DMS79 (cell line): ENCODE results near the gene PCNX4.
"Not testable (repeated sequence)": the region's sequence is repeated elsewhere in the genome, so short reads cannot be mapped to it uniquely, and the experiment has no call there.

Experiments used
- DNase-seq: peaks from one replicate; lab custom pipeline; 2025; lab: John Stamatoyannopoulos, UW

The PCNX4 gene

DNA sequence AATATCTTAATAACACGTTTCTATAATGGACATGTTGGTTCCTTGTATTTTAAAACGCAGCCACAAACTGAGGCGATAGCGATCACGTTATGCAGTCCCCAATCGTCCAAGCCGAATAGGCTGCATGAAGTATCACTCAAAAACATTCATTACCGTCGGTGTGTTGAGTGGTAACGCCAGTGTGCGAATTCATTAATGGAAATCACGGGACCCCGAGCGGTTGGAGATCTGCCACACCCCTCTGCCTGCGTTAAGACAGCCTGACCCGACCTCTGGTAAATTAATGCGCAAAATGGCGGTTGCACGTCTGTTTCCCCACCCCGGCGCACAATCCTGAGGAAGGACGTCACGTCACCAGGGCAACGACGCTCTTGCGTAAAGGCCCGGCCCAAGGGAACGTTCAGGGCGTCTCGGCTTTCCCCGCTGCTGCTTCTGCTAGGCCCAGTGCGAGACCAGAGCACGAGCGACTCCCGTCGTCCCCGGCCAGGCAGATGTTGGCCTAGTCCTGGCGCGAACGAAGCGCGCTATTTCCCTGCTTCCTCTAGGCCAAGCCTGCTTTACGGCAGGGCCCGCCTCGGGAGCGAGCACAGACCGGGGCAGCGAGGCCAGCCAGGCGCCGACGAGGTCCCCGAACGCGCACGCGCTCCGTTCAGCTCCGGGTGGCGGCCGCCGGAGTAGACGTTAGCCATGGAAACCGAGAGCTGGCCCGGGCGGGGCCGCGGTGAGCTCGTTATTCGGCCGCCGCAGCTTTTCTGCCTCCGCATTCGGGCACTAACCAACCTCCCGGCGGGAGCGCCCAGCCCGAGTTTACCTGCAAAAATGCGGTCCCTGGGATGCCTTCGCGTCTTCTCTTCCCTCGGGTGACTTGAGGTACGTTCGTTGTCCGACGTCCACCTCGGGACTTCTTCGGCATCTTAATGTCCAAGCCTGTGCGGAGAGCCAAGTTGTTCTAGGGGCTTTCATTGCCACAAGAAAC, at the start of gene PCNX4:
Gene PCNX4, plus strand, starts transcription at position 374 of the 976 bp plus-strand sequence. CDS start 15,716 bp downstream, outside the sequence.
- peak; percentile 100 for DNase-seq

DNA sequence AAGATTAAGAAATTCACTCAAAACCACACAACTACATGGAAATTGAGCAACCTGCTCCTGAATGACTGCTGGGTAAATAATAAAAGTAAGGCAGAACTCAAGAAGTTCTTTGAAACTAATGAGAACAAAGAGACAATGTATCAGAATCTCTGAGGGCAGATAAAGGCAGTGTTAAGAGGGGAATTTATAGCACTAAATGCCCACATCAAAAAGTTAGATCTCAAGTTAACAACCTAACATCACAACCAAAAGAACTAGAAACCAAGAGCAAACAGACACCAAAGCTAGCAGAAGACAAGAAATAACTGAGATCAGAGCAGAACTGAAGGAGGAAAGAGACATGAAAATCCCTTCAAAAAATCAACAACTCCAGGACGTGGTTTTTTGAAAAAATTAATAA, 43.7 kb upstream of the PCNX4 start:
- not testable (repeated sequence) for DNase-seq

DNA sequence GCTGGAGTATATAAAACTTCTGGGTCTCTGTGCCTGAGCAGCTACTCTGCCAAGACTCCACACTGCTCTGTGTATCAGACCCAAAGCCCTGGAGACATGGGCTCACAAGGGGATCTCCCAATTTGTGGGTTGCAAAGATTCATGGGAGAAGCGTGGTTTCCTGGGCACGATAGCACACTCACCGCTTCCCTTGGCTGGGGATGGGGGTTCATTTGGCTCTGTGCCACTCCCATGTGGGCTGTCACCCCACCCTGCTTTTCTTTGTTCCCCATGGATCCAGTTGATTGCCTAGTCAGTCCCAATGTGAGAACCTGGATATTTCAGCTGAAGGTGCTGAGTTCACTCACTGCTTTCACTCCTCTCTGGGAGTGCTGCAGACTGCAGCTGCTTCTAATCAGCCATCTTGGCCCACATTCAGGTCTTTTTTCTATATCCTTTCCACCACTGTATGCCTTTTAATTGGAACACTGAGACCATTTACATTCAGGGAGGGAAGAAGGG, 40.0 kb upstream of the PCNX4 start:
- DNase-seq = no peak

DNA sequence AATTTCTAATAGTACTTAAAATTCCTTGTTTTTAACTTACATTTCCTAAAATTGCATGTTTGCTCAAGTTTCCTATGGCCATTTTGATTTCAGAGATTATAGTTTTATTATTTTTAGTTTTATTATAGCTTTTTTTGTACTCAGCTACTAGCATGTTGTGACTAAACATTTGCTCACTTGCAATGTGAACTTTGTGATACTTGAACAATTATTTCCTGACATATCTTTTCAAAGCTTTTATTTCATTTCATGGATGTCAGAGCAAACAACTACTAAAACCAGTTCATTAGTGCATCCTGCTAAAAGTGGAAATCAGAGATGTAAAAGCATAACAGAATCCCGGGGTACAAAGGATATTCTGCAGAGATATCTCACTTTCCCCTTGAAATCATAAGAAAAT, 33.6 kb upstream of the PCNX4 start:
- DNase-seq = no peak

DNA sequence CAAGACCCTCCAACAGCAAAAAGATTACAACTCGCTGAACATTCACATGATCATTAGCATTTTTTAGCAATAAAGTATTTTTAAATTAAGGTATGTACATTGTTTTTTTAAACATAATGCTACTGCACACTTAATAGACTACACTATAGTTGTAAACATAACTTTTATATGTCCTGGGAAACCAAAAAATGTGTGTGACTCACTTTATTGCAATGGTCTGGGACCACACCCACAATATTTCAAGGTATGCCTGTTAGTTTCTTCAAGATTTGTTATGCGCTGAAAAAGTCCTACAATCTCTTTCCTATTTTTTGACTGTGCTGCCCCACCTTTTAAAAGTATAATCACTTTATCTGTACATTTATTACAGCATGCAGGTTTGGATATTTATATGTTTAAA, 30.4 kb upstream of the PCNX4 start:
- DNase-seq = no peak

DNA sequence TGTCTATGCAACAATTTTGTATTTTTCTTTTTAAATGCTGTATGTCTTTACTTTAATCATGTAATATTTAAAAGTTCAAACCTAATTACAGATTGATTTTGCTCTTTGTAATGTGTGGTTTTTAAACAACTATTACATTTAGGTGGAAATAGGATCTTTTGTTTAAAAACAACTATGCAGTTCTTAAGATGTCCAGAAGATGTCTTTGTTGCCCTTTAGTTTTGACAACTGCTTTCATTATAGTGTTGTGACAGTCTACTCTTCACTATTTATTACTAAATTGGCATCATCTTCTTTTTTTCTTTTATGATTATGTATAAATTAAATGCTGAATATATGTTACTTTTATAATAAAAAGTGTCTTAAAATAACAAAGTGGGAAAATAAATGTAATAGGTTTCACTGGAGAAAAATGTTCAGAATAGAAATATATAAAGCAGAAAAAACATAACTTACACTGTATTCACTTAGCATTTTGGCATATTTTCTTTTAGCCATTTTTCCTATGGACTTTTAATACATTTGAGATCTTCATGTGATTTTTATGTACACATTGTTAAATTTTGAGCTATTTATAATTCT, 27.1 kb upstream of the PCNX4 start:
- peak; percentile 7 for DNase-seq

DNA sequence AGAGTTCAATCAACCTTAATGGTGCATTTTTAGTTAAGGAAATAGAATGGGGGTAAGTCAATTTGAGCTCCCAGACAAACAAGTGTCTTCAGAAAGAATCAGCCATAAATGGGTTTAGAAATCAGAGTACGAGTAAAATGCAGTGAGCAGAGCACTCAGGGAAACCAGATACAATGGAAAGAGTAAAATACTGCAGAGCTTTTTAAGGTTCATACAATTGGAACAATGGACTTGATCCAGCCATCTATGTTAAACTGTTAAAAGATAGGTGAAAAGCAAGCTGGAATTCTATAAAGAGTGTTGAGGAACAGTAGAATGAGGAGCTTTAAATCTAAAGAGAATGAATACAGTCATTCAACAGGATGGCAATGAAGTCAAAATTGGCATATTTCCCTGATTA, 23.8 kb upstream of the PCNX4 start:
- no peak for DNase-seq

DNA sequence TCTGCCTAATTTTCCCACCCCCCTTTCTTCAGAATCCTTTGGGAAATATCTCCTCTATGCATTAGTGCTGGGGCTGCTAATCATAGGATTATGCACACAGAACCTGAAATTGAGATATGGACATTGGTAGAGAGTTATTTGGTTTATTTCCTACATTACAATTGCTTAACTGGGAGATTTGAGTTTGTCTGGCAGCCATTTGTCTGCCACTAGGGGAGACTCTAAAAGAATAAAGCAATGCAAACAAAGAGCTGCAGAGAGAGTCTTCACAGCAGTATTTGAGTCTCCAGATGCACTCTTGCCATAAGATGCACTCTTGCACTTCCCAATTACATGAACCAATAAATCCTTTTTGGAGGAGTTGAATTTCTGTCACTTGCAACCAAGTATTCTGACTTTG, 12.0 kb upstream of the PCNX4 start:
- no peak for DNase-seq

DNA sequence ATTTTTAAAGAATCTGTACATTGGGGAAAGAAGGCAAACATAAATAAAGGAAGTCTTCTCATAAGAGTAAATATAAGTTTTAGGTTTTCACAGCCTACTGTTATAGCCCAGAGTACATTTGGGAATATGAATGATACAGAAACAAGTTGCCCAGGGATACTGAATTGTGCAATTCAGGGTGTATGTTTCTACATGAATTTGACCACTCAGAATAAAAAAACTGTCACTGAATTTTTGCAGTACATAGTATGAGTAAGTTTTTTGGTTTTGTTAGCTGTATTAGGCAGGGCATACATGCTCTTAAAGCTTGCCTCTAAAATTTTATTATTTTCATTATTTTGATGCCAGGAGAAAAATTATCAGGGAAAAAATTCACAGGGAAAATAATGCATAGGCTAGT, 6.6 kb upstream of the PCNX4 start:
- no peak for DNase-seq

DNA sequence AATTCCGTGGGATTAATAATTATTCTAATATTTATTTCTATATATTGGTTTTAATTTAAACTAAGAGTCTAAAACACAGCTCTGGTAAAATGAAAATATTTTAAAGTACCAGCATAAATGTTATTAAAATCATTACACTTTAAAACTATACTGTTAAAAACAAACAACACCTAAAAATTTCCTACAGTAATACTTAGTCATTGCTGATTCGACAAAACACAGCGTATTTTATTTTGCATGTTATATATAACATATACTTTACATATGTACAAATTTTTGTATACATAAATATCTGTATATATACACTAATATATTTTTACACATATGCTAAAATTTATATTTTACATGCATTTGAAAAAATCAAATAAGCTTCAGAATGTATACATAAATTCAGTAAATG, 6.0 kb upstream of the PCNX4 start:
- DNase-seq = no peak

DNA sequence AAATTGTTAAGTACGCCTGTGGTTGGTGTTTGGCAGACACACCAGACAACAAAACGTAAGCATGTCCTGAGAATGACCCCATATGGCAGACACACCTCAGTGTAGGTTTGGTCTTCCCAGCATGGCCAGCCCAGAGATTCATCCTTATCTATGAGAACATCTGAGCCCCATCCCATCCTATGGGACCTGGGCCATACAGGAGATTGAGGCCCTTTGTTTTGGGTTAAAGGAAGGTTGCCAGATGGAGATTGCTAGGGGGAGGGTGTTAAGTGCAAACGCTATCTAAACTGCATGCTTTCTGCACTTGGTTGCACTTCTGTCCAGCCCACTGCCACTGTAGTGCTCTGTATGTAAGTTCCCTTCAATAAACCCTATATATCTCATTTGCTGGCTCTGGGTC, 4.1 kb upstream of the PCNX4 start:
- peak; percentile 54 for DNase-seq

DNA sequence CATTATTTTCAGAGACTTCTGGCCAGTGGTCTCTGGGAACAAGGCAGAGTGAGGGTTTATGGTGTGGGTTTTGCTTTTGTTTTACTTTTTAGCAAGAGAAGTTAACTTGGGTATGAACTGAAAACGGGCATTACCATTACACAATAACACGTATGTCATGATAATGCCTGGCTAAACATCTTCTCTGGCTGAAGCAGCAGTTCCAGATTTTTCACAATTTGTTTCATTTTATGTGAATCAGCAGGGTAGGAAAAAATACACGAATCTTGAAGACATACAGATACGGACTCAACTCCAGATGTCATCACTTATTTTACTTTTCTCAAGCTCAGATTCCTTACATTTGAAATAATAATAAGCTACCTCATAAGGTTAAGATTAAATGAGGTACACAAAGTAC, 2.5 kb upstream of the PCNX4 start:
- DNase-seq = no peak

DNA sequence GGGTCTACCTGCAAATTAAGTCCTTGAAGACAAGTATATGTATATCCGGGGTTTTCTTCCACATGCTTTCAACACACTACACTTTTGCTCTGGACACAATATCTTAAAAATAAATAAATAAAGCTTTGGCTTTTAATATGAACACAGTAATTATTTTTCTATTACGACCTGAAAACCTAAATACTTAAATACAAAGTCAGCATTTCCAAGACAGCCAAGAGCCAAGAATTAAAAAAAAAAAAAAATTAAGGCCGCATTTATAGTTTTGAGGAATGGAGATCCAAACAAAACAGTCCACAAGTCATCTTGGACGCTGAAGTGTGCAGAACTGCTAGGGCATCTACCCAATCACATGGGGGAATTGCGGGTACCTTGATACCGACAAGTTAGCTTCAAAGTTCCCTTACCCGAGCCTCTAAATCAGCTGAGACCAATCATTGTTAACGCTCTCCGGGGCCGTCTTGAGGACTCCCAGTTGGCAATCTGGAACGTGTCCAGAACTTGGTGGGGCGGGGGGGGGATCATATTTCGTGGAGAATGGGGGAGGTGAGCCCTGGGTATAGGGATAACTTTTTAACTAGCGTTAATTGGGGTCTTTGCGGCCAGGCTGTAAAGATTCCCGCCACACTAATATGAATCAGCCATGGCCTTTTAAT, 731 bp upstream of the PCNX4 start:
- DNase-seq = peak; percentile 84

DNA sequence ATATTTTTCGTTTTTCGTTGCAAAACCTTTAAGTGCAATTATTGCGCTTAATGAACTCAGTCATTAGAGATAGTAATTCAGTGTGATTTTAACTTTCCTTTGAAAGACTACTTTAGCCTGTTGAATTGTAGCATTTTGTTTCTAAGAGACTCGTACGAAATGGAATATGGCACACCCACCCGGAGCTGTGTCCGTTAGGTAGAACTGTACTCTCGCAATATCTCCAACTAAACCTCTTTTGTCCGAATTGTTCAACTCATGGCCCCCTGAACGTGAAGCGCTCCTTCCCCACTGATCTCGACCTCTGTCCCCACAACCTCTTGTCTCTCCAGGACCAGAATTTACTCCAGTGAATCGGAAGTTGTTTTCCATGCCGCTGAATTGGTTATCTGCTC, 800 bp downstream of the PCNX4 start:
- DNase-seq = peak; percentile 50

DNA sequence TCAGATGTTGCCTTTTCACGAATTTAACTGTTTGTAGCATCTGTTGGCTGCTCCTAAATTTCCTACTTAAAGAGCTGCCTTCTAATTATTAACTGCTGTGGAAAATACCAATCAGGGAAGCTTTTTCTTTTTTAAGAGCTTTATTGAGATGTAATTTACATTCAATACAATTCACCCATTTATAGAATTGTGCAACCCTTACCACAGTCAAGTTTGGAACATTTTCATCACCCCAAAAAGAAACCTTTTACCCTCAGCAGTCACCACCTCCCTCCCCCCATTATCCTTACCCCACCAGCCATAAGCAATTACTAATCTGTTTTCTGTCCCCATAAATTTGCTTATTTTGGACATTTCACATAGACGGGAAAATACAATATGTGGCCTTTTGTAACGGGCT, 1.4 kb downstream of the PCNX4 start:
- DNase-seq = no peak

DNA sequence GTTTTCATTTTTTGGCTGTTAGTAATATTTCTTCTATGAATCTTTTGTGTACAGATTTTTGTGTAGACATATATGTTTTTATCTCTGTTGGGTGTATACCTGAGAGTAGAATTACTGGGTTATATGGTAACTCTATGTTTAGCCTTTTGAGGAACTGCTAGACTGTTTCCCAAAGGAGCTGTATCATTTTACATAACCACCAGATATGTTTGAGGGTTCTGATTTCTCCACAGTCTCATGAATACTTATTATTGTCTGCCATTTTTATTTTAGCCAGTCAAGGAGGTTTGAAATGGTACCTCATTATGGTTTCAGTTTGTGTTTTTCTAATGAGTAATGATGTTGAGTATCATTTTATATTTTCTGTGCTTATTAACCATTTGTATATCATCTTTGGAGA, 1.9 kb downstream of the PCNX4 start:
- DNase-seq = no peak

DNA sequence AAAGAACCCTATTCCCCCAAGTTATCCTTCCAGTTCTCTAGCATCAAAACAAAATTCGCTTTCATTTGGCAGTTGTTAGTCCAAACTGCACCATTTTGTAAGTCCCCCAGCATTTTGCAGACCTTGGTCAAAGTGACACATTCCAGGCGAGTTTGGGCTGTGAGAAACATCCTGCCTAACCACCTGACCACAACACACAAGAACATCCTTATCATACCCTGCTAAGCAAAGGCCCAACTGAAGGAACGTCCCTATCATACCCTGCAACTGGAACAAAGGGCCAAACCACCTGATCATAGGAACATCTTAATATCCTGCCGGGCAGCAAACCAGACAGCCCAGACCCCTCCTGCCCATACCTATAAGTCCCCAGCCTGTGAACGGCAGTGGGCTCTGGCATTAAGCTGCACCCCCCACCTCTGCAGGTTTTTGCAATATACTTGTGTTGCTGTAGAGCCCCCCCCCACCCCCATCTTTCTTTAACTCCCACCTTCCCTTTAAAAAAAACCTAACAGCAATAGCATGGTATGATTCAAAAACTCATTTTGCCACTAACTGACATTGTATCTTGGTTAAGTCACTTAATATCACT, 2.7 kb downstream of the PCNX4 start:
- no peak for DNase-seq

DNA sequence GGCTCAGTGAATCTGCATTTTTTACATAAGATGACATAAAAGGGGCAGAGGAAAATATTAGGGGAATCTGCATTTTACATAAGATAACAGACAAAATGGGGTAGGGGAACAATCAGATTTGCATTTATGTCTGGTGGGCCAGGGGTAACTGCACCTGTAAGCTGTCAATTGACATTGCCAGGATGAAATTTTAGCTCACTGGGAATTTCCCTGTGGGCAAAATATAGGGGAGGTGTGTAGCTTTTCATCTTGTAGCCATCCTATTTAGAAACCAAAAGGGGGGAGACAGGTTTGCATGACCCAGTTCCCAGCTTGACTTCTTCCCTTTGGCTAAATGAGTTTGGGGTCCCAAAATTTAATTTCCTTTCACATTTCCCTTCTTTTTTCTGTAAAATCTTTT, 3.5 kb downstream of the PCNX4 start:
- DNase-seq = no peak

DNA sequence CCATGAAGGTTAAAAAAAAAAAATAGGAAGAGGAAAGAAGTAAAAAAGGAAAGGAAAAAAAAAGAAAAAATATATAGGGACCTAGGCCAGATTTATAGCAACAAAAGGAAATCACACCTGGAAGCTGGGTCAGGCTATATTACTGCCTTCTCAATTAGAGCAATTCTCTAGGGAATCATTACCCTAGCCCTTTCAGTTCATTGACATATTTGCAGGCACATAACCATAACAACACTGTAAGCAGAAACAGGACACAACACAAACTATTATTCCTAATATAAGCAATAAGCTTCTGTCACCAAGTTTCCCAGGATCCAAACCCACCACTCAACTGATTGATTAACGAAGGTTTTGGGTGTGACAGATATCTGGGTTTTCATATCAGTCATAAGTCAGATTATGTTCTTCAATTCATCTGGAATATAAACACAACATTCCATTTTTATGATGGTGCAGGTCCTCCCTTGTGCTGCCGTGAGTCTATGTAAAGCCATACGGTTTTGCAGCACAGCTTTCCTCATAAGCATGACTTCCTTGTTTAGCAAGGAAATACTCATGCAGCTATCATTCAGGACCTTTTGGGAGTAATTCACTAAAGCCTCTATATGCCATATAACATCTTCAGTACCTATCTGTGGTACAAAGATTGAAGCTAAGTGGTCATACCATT, 4.2 kb downstream of the PCNX4 start:
- DNase-seq = no peak

DNA sequence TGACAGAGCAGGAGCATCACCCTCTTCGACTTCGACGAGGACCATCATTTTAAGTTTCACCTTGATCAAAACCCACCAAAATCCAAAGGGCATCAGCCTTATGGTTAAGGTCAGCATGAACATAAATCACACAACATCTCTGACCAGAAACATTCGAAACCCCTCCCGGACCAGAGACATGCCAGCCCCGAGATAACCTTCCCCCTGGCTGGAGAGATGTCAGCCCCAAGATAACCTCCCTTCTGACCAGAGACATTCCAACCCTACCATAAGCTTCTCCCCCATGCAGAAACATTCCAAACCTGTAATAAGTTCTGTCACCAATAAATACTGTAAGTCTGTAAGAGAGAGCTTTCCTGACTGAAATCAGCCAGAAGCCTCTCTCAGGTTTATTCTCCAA, 6.3 kb downstream of the PCNX4 start:
- DNase-seq = no peak

DNA sequence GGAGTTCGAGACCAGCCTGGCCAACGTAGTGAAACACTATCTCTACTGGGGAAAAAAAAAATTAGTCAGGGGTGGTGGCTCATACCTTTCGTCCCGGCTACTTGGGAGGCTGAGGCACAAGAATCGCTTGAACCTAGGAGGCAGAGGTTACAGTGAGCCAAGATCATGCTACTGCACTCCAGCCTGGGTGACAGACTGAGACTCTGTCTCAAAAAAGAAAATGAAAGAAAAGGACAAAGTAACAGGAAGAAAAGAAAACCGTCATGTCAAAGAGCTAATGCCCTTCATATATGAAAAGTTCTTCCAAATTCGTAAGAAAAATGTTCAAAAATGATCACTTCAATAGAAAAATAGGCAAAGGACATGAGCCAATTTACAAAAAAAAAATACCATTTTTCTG, 8.1 kb downstream of the PCNX4 start:
- DNase-seq = not testable (repeated sequence)

DNA sequence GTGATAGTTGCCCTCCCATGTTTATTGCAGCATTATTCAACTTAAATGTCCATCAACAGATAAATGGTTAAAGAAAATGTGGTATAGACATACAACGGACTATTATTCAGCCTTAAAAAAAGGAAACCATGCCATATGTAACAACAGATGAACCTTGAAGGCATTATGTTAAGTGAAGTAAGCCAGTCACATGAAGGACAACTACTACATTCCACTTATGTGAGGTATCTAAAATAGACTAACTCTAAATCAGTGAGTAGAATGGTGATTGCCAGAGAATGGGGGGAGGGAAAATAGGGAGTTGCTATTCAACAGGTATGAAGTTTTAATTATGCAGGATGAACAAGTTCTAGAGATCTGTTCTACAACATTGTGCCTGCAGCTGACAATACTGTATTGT, 10.1 kb downstream of the PCNX4 start:
- DNase-seq = no peak
